K562 (cell line): ENCODE results near the gene TRIM44. TPM values are rescaled to one million over a fixed set of nuclear protein-coding genes. Genes with fewer than 3 reads are reported as not detected.

Source experiments
- BHLHE40 ChIP-seq: IDR thresholded peaks from 2 replicates; pipeline ENCODE4 v1.6.1; 2011; ENCODE audit warnings: low read length, improper control_type of control experiment
- ETV6 ChIP-seq, 3 experiments: fragments of 150-350 bp in 1 of 3; sonication (generic) in 1 of 3; formaldehyde crosslinking in 1 of 3; IDR thresholded peaks; 2 replicates each; pipeline versions ENCODE4 v1.6.1 to v1.8.0; 2014 to 2022; ENCODE audit warnings: borderline replicate concordance in 2 of 3, low read depth in 2 of 3, antibody characterized with exemption in 1 of 3, low read length in 1 of 3, mild to moderate bottlenecking in 1 of 3, missing genetic modification reagents in 1 of 3
- HEY1 ChIP-seq: fragments of 250-450 bp; sonication (Bioruptor Pico); IDR thresholded peaks from 2 replicates; pipeline ENCODE4 v1.5.0; 2020; ENCODE audit warnings: mild to moderate bottlenecking, moderate library complexity, borderline replicate concordance
- KLF6 ChIP-seq: fragments of 250-450 bp; sonication (Bioruptor Pico); IDR thresholded peaks from 2 replicates; pipeline ENCODE4 v1.4.0; 2020; ENCODE audit warnings: mild to moderate bottlenecking, moderate library complexity, borderline replicate concordance
- MAZ ChIP-seq, 2 experiments: fragments of 450-650 bp in 1 of 2; sonication (generic) in 1 of 2; formaldehyde crosslinking; IDR thresholded peaks in 1 of 2; conservative IDR thresholded peaks in 1 of 2; 2 replicates each; pipeline versions ENCODE4 v1.4.0 to v1.5.0; 2020; ENCODE audit warnings: mild to moderate bottlenecking in 1 of 2, missing genetic modification reagents in 1 of 2
- MCM5 ChIP-seq: fragments of 450-650 bp; IDR thresholded peaks from 2 replicates; pipeline ENCODE4 v1.6.1; 2016; ENCODE audit warnings: low read depth
- NR2C2 ChIP-seq, 2 experiments: fragments of 200-800 bp in 1 of 2; sonication (Bioruptor generic) in 1 of 2; sonication (generic) in 1 of 2; formaldehyde crosslinking in 1 of 2; IDR thresholded peaks; 2 replicates each; pipeline versions ENCODE4 v1.6.1 to v1.8.0; 2016 to 2022; ENCODE audit warnings: mild to moderate bottlenecking in 1 of 2, missing compliant biosample characterization in 1 of 2, missing genetic modification characterization in 1 of 2, missing genetic modification reagents in 1 of 2
- NR2F6 ChIP-seq: fragments of 450-650 bp; formaldehyde crosslinking; IDR thresholded peaks from 2 replicates; pipeline ENCODE4 v1.4.0; 2020; ENCODE audit warnings: mild to moderate bottlenecking
- RBBP5 ChIP-seq: fragments of 200-600 bp; sonication (generic); IDR thresholded peaks from 2 replicates; pipeline ENCODE4 v1.6.1; 2012; ENCODE audit warnings: borderline replicate concordance, mild to moderate bottlenecking, low read length, control low read depth, inconsistent platforms; ENCODE audit not compliant: insufficient read depth, poor library complexity, severe bottlenecking
- SAP30 ChIP-seq: fragments of 200-600 bp; sonication (generic); IDR thresholded peaks from 2 replicates; pipeline ENCODE4 v1.6.1; 2012; ENCODE audit warnings: borderline replicate concordance, low read depth, mild to moderate bottlenecking, moderate library complexity, low read length, control low read depth, inconsistent platforms; ENCODE audit not compliant: insufficient read depth, poor library complexity, severe bottlenecking
- SIRT6 ChIP-seq: IDR thresholded peaks from one replicate; pipeline ENCODE4 v1.6.1; 2012; ENCODE audit warnings: low read depth, mild to moderate bottlenecking, control low read depth, inconsistent platforms, low read length, moderate library complexity
- SMARCA4 ChIP-seq: fragments of 450-650 bp; IDR thresholded peaks from 2 replicates; pipeline ENCODE4 v1.6.1; 2016
- TCF7 ChIP-seq: sonication (generic); IDR thresholded peaks from 2 replicates; pipeline ENCODE4 v1.6.1; 2016; ENCODE audit warnings: antibody characterized with exemption, borderline replicate concordance
- ZNF232 ChIP-seq: sonication (generic); formaldehyde crosslinking; IDR thresholded peaks from 2 replicates; pipeline ENCODE4 v1.8.0; 2022; ENCODE audit warnings: mild to moderate bottlenecking, missing genetic modification reagents
- ZNF311 ChIP-seq: fragments of 250-450 bp; sonication (Bioruptor Pico); IDR thresholded peaks from 2 replicates; pipeline ENCODE4 v1.4.0; 2020; ENCODE audit warnings: mild to moderate bottlenecking, moderate library complexity
- ZNF395 ChIP-seq: fragments of 200-800 bp; sonication (Bioruptor generic); IDR thresholded peaks from 2 replicates; pipeline ENCODE4 v1.6.1; 2017; ENCODE audit warnings: missing genetic modification characterization, missing compliant biosample characterization
- polyA plus RNA-seq, 8 experiments: library from polyadenylated mRNA; depleted of rRNA in 4 of 8; stranded (reverse) in 5 of 8; unstranded in 3 of 8; fragments of >200 nt; fragmentation: Nextera tagmentation in 2 of 8; fragmentation: Illumina TruSeq in 1 of 8; extraction: Ambion mirVana in 2 of 8; extraction: Trizol in 1 of 8; gene quantifications; 2 replicates each; pipeline versions ENCODE4 v1.2.1 to v1.2.3, GENCODE V29; 2011 to 2014; ENCODE audit warnings: inconsistent platforms in 1 of 8, missing spikeins in 1 of 8
- total RNA-seq, 7 experiments: library from RNA; depleted of rRNA in 6 of 7; stranded (reverse); fragments of >200 nt in 6 of 7; fragmentation: Illumina TruSeq in 2 of 7; extraction: Trizol in 2 of 7; gene quantifications; 2 replicates each; pipeline versions ENCODE4 v1.2.1 to v1.2.3, GENCODE V29; 2011 to 2021; ENCODE audit warnings: low replicate concordance in 1 of 7
- TF ChIP-seq, protein P1 (sequence below), 2 experiments: fragments of 150-350 bp in 1 of 2; IDR thresholded peaks; 2 replicates each; pipeline ENCODE4 v1.6.1; 2012 to 2016; ENCODE audit warnings: low read depth in 2 of 2, low read length in 2 of 2, mild to moderate bottlenecking in 1 of 2, moderate library complexity in 1 of 2
- TF ChIP-seq, protein P2 (sequence below): sonication (generic); formaldehyde crosslinking; IDR thresholded peaks from 2 replicates; pipeline ENCODE4 v1.8.0; 2022; ENCODE audit warnings: mild to moderate bottlenecking, missing genetic modification reagents
- TF ChIP-seq, protein P3 (sequence below), 2 experiments: fragments of 250-450 bp in 1 of 2; fragments of 450-650 bp in 1 of 2; sonication (Bioruptor Pico) in 1 of 2; IDR thresholded peaks; 2 replicates each; pipeline versions ENCODE4 v1.6.1 to v1.8.0; 2016 to 2021; ENCODE audit warnings: mild to moderate bottlenecking in 2 of 2, moderate library complexity in 2 of 2, missing compliant biosample characterization in 1 of 2, missing genetic modification characterization in 1 of 2

TRIM44 gene
- total and polyA plus RNA-seq, 9 of the 15 experiments (the other 6 are each of a cell fraction or from before 2014, with no cell fraction given) = 8.3 to 105 (median 37.2) TPM

DNA sequence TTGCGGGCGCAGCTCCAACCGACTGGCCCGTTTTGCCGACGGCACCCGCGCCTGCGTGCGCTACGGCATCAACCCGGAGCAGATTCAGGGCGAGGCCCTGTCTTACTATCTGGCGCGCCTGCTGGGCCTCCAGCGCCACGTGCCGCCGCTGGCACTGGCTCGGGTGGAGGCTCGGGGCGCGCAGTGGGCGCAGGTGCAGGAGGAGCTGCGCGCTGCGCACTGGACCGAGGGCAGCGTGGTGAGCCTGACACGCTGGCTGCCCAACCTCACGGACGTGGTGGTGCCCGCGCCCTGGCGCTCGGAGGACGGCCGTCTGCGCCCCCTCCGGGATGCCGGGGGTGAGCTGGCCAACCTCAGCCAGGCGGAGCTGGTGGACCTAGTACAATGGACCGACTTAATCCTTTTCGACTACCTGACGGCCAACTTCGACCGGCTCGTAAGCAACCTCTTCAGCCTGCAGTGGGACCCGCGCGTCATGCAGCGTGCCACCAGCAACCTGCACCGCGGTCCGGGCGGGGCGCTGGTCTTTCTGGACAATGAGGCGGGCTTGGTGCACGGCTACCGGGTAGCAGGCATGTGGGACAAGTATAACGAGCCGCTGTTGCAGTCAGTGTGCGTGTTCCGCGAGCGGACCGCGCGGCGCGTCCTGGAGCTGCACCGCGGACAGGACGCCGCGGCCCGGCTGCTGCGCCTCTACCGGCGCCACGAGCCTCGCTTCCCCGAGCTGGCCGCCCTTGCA lies 43.3 kb upstream of the TRIM44 start (continued):
- TF ChIP-seq ZNF232 (CRISPR knock-in tag) = peak; percentile 69; the same call in 1 of the 2 replicates
- no peak for TF ChIP-seq HEY1
- TF ChIP-seq NR2C2 (CRISPR knock-in tag; IDR thresholded peaks at IDR 0.05) = no peak
- TF ChIP-seq NR2C2 (tag; IDR thresholded peaks at IDR 0.05) = no peak
- no peak for TF ChIP-seq MCM5
- 0 out of 4 replicates have a peak, but pooled peaks of 1 of the 2 experiments have one; percentile 16 for TF ChIP-seq MAZ (CRISPR knock-in tag; conservative IDR thresholded peaks at IDR 0.05 in 1 of 2, IDR thresholded peaks at IDR 0.05 in 1 of 2)
- TF ChIP-seq, protein P1, sequence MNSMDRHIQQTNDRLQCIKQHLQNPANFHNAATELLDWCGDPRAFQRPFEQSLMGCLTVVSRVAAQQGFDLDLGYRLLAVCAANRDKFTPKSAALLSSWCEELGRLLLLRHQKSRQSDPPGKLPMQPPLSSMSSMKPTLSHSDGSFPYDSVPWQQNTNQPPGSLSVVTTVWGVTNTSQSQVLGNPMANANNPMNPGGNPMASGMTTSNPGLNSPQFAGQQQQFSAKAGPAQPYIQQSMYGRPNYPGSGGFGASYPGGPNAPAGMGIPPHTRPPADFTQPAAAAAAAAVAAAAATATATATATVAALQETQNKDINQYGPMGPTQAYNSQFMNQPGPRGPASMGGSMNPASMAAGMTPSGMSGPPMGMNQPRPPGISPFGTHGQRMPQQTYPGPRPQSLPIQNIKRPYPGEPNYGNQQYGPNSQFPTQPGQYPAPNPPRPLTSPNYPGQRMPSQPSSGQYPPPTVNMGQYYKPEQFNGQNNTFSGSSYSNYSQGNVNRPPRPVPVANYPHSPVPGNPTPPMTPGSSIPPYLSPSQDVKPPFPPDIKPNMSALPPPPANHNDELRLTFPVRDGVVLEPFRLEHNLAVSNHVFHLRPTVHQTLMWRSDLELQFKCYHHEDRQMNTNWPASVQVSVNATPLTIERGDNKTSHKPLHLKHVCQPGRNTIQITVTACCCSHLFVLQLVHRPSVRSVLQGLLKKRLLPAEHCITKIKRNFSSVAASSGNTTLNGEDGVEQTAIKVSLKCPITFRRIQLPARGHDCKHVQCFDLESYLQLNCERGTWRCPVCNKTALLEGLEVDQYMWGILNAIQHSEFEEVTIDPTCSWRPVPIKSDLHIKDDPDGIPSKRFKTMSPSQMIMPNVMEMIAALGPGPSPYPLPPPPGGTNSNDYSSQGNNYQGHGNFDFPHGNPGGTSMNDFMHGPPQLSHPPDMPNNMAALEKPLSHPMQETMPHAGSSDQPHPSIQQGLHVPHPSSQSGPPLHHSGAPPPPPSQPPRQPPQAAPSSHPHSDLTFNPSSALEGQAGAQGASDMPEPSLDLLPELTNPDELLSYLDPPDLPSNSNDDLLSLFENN (IDR thresholded peaks at IDR 0.05; ENCODE audit: low read depth in 2 of 2, low read length in 2 of 2) = no peak
- TF ChIP-seq, protein P2, sequence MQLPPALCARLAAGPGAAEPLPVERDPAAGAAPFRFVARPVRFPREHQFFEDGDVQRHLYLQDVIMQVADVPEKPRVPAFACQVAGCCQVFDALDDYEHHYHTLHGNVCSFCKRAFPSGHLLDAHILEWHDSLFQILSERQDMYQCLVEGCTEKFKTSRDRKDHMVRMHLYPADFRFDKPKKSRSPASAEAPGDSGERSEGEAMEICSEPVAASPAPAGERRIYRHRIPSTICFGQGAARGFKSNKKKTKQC (CRISPR knock-in tag) = 0 out of 2 replicates have a peak, but pooled peaks have one; percentile 31
- TF ChIP-seq ETV6 (IDR thresholded peaks at IDR 0.05; ENCODE audit: borderline replicate concordance in 1 of 2, low read depth in 2 of 2, low read length in 1 of 2) = no peak
- TF ChIP-seq ETV6 (CRISPR knock-in tag; IDR thresholded peaks at IDR 0.05; ENCODE audit: borderline replicate concordance) = 0 out of 2 replicates have a peak, but pooled peaks have one; percentile 1
- TF ChIP-seq, protein P3, sequence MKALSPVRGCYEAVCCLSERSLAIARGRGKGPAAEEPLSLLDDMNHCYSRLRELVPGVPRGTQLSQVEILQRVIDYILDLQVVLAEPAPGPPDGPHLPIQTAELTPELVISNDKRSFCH (CRISPR knock-in tag; IDR thresholded peaks at IDR 0.05) = no peak
- TF ChIP-seq, protein P3 (tag; IDR thresholded peaks at IDR 0.05) = no peak
- no peak for TF ChIP-seq SAP30
- no peak for TF ChIP-seq SIRT6
- no peak for TF ChIP-seq ZNF311
- no peak for TF ChIP-seq KLF6 (CRISPR knock-in tag)
- TF ChIP-seq RBBP5 = no peak
- no peak for TF ChIP-seq ZNF395
- TF ChIP-seq BHLHE40 = no peak
- TF ChIP-seq SMARCA4 = no peak
- TF ChIP-seq TCF7 = no peak
- TF ChIP-seq NR2F6 = no peak
